Measurements from ENCODE around the gene WDR35. TPM values are rescaled to one million over a fixed set of nuclear protein-coding genes. Genes with fewer than 3 reads are reported as not detected.

Gene WDR35
- total and polyA plus RNA-seq, 2 of the 4 experiments (the other 2 are of a cell fraction), result 3.4 to 8.1 TPM

GRCh38 chr2:20005067-20005627, 15.2 kb upstream of the WDR35 start:
- H3K79me1 ChIP-seq (ENCODE audit: low read depth in 1 of 2, low read length in 2 of 2), result no peaks in the 10 kb centered on the region
- ATAC-seq (ENCODE audit: low read depth) (no peak), DNase-seq (no peak)
- TF ChIP-seq RCOR1 (IDR thresholded peaks at IDR 0.05; ENCODE audit: insufficient replicate concordance, low read length), result no peak
- TF ChIP-seq SMC3 (IDR thresholded peaks at IDR 0.05; ENCODE audit: low read depth, low read length), result no peak
- TF ChIP-seq BHLHE40 (IDR thresholded peaks at IDR 0.05; ENCODE audit: low read depth, low read length), result no peak
- H3K56ac ChIP-seq (ENCODE audit: extremely low read depth, insufficient read depth, low read length), result no peak overlapping the region
- no peaks in the 10 kb centered on the region for H4K20me1 ChIP-seq (ENCODE audit: insufficient read depth, low read length)
- no TSS peak for BruUV-seq (replicated peaks)
- ChIA-PET CTCF (interaction anchor here (0.9 kb wide), 1 partner anchor 10 kb away, joined by 3 read pairs; no protein-coding TSS in a partner anchor), POLR2A (ENCODE audit: unreplicated experiment) (no interaction called here)
- H2BK15ac ChIP-seq (ENCODE audit: low read depth, low read length), result no peak overlapping the region
- no peak overlapping the region for H3K4ac ChIP-seq (ENCODE audit: low read depth, low read length)
- no peak overlapping the region for H2AK5ac ChIP-seq (ENCODE audit: low read depth, low read length)
- H3K4me2 ChIP-seq (ENCODE audit: low read depth, low read length), result no peak overlapping the region
- no peak overlapping the region for H3K4me3 ChIP-seq (ENCODE audit: insufficient read depth, low read depth, low read length)
- dilution Hi-C loops (cut with HindIII; ENCODE audit: low sequenced_read_pairs, unreplicated experiment), result no loop called here
- no peak overlapping the region for H2BK5ac ChIP-seq (ENCODE audit: low read depth, low read length, poor library complexity, severe bottlenecking)
- H3K9ac ChIP-seq (ENCODE audit: low read depth, low read length), result no peak overlapping the region
- intact Hi-C loops (cut with micrococcal nuclease), result no loop called here
- H3K27ac ChIP-seq (ENCODE audit: insufficient read depth, low read length), result no peak overlapping the region
- H3K23ac ChIP-seq (ENCODE audit: low read depth, low read length), result no peak overlapping the region
- H2AK9ac ChIP-seq (replicated peaks; ENCODE audit: low read depth, low read length, poor library complexity), result no peak overlapping the region
- H4K5ac ChIP-seq (ENCODE audit: low read depth, low read length), result no peak overlapping the region
- H4K8ac ChIP-seq (ENCODE audit: low read depth in 2 of 2, low read length in 2 of 2), result no peak overlapping the region
- H2BK20ac ChIP-seq (ENCODE audit: low read depth, low read length), result no peak overlapping the region
- WGBS, 2 experiments (ENCODE audit: extremely low coverage in 2 of 2, insufficient read length in 1 of 2), result 100% methylated on average over 1 of the region's 10 CpGs; no CpG with 5 or more reads in 1 of the 2 experiments
- H2BK120ac ChIP-seq (ENCODE audit: low read depth, low read length), result no peak overlapping the region
- H3K18ac ChIP-seq (ENCODE audit: low read depth, low read length), result no peak overlapping the region
- no peak overlapping the region for H2AFZ ChIP-seq (replicated peaks; ENCODE audit: low read length, poor library complexity)
- H3K9me1 ChIP-seq (ENCODE audit: insufficient read depth, low read length), result no peaks in the 10 kb centered on the region; the same call in 1 of the 2 replicates
- H3K4me1 ChIP-seq (ENCODE audit: control insufficient read depth, insufficient read depth, low read length), result no peaks in the 10 kb centered on the region
- no peaks in the 10 kb centered on the region for H3K9me3 ChIP-seq (ENCODE audit: control insufficient read depth, insufficient read depth, low read length)
- H4K91ac ChIP-seq (ENCODE audit: insufficient read depth, low read depth, low read length), result no peak overlapping the region
- H3K27me3 ChIP-seq (ENCODE audit: control insufficient read depth, insufficient read depth, low read length), result 0 out of 2 replicates have a peak, but pooled peaks cover under 1% of the 10 kb centered on the region
- H3K36me3 ChIP-seq (ENCODE audit: control insufficient read depth, insufficient read depth, low read length), result no peaks in the 10 kb centered on the region; the same call in 1 of the 2 replicates
- H3K14ac ChIP-seq (replicated peaks; ENCODE audit: low read depth, low read length), result no peak overlapping the region
- in situ Hi-C loops (cut with MboI; ENCODE audit: low sequenced_read_pairs), result no loop called here
